IMR-90 (cell line): ENCODE results near the gene SVIL. TPM values are rescaled to one million over a fixed set of nuclear protein-coding genes. Genes with fewer than 3 reads are reported as not detected.

Experiments
- ATAC-seq: fragments of 200-7000 bp; cut with Tn5 transposase; 2 replicates; pipeline ENCODE4 v1.9.1; 2020; ENCODE audit warnings: low read depth, mild to moderate bottlenecking, moderate library complexity
- BruUV-seq: library from RNA; stranded (reverse); fragments of 400-500 nt; replicated peaks from 2 replicates; lab custom pipeline; 2021; lab: Mats Ljungman, UMichigan
- CTCF ChIA-PET: fragments of 300-600 bp; formaldehyde crosslinking; extraction: SDS; loops from one replicate; lab custom pipeline; 2021; ENCODE audit warnings: antibody characterized with exemption; lab: Yijun Ruan, JAX
- POLR2A ChIA-PET: fragments of 300-600 bp; sonication (Branson Sonifier 250); formaldehyde crosslinking; loops from one replicate; lab custom pipeline; 2022; ENCODE audit warnings: antibody characterized with exemption; ENCODE audit not compliant: unreplicated experiment; lab: Charles Lee
- DNase-seq: peaks from one replicate; pipeline ENCODE4 v3.0.0; 2013
- H2AFZ ChIP-seq: replicated peaks from 2 replicates; pipeline ENCODE3; 2013; ENCODE audit warnings: low read length, mild to moderate bottlenecking; ENCODE audit not compliant: poor library complexity
- H2AK5ac ChIP-seq: 2 replicates; pipeline ENCODE4 v1.6.1; 2013; ENCODE audit warnings: low read depth, low read length, inconsistent platforms
- H2AK9ac ChIP-seq: replicated peaks from 2 replicates; pipeline ENCODE3; 2013; ENCODE audit warnings: mild to moderate bottlenecking, low read depth, low read length, moderate library complexity; ENCODE audit not compliant: poor library complexity
- H2BK120ac ChIP-seq: 2 replicates; pipeline ENCODE4 v1.6.1; 2013; ENCODE audit warnings: low read depth, low read length, inconsistent platforms
- H2BK15ac ChIP-seq: 3 replicates; pipeline ENCODE4 v1.6.1; 2013; ENCODE audit warnings: low read depth, low read length, inconsistent platforms
- H2BK20ac ChIP-seq: 2 replicates; pipeline ENCODE4 v1.6.1; 2013; ENCODE audit warnings: low read depth, mild to moderate bottlenecking, inconsistent platforms, low read length, moderate library complexity
- H2BK5ac ChIP-seq: 2 replicates; pipeline ENCODE4 v1.6.1; 2013; ENCODE audit warnings: mild to moderate bottlenecking, low read depth, low read length, inconsistent platforms; ENCODE audit not compliant: poor library complexity, severe bottlenecking
- H3K14ac ChIP-seq: replicated peaks from 2 replicates; pipeline ENCODE4 v1.6.1; 2013; ENCODE audit warnings: low read depth, low read length, inconsistent platforms
- H3K18ac ChIP-seq: 2 replicates; pipeline ENCODE4 v1.6.1; 2013; ENCODE audit warnings: low read depth, low read length, control low read depth
- H3K23ac ChIP-seq: 2 replicates; pipeline ENCODE4 v1.6.1; 2013; ENCODE audit warnings: low read depth, low read length, inconsistent platforms
- H3K27ac ChIP-seq: 2 replicates; pipeline ENCODE4 v1.5.1; 2013; ENCODE audit warnings: mild to moderate bottlenecking, control low read depth, low read length; ENCODE audit not compliant: insufficient read depth
- H3K27me3 ChIP-seq: 2 replicates; pipeline ENCODE4 v1.6.1; 2013; ENCODE audit warnings: low read length; ENCODE audit not compliant: control insufficient read depth, insufficient read depth
- H3K36me3 ChIP-seq: 2 replicates; pipeline ENCODE4 v1.6.1; 2013; ENCODE audit warnings: low read length, mixed read lengths; ENCODE audit not compliant: control insufficient read depth, insufficient read depth
- H3K4ac ChIP-seq: 2 replicates; pipeline ENCODE4 v1.6.1; 2013; ENCODE audit warnings: low read depth, low read length, inconsistent platforms
- H3K4me1 ChIP-seq: 2 replicates; pipeline ENCODE4 v1.6.1; 2013; ENCODE audit warnings: low read length, mixed read lengths; ENCODE audit not compliant: control insufficient read depth, insufficient read depth
- H3K4me2 ChIP-seq: 2 replicates; pipeline ENCODE4 v1.6.1; 2013; ENCODE audit warnings: low read depth, mild to moderate bottlenecking, control low read depth, low read length, moderate library complexity
- H3K4me3 ChIP-seq: 2 replicates; pipeline ENCODE4 v1.5.1; 2013; ENCODE audit warnings: low read depth, mild to moderate bottlenecking, control low read depth, low read length, moderate library complexity; ENCODE audit not compliant: insufficient read depth
- H3K56ac ChIP-seq: 2 replicates; pipeline ENCODE4 v1.6.1; 2013; ENCODE audit warnings: low read length, inconsistent platforms; ENCODE audit not compliant: insufficient read depth; ENCODE audit errors: extremely low read depth
- H3K79me1 ChIP-seq, 2 experiments: 2 replicates each; pipeline ENCODE4 v1.6.1; 2013; ENCODE audit warnings: low read length in 2 of 2, inconsistent platforms in 1 of 2, low read depth in 1 of 2
- H3K9ac ChIP-seq: 2 replicates; pipeline ENCODE4 v1.6.1; 2013; ENCODE audit warnings: low read depth, low read length, control low read depth
- H3K9me1 ChIP-seq: 2 replicates; pipeline ENCODE4 v1.6.1; 2013; ENCODE audit warnings: low read length, inconsistent platforms; ENCODE audit not compliant: insufficient read depth
- H3K9me3 ChIP-seq: 2 replicates; pipeline ENCODE4 v1.6.1; 2013; ENCODE audit warnings: low read length; ENCODE audit not compliant: control insufficient read depth, insufficient read depth
- H4K20me1 ChIP-seq: 2 replicates; pipeline ENCODE4 v1.6.1; 2013; ENCODE audit warnings: low read length, inconsistent platforms; ENCODE audit not compliant: insufficient read depth
- H4K5ac ChIP-seq: 2 replicates; pipeline ENCODE4 v1.6.1; 2013; ENCODE audit warnings: mild to moderate bottlenecking, low read depth, low read length, control low read depth
- H4K8ac ChIP-seq, 2 experiments: 2 replicates each; pipeline ENCODE4 v1.6.1; 2013; ENCODE audit warnings: low read depth in 2 of 2, low read length in 2 of 2, control low read depth in 1 of 2, inconsistent platforms in 1 of 2
- H4K91ac ChIP-seq: 2 replicates; pipeline ENCODE4 v1.6.1; 2013; ENCODE audit warnings: low read depth, low read length, inconsistent platforms; ENCODE audit not compliant: insufficient read depth
- BHLHE40 ChIP-seq: fragments of 150-350 bp; IDR thresholded peaks from 2 replicates; pipeline ENCODE4 v1.6.1; 2016; ENCODE audit warnings: mild to moderate bottlenecking, low read depth, low read length
- CEBPB ChIP-seq: IDR thresholded peaks from 2 replicates; pipeline ENCODE4 v1.6.1; 2012; ENCODE audit warnings: low read depth, low read length, improper control_type of control experiment
- CHD1 ChIP-seq: IDR thresholded peaks from 2 replicates; pipeline ENCODE4 v1.6.1; 2012; ENCODE audit warnings: low read depth, low read length, improper control_type of control experiment
- FOS ChIP-seq: fragments of 150-350 bp; IDR thresholded peaks from 2 replicates; pipeline ENCODE4 v1.6.1; 2016; ENCODE audit warnings: low read depth, low read length
- NFE2L2 ChIP-seq: fragments of 150-350 bp; IDR thresholded peaks from 2 replicates; pipeline ENCODE4 v1.6.1; 2016; ENCODE audit warnings: low read depth, mild to moderate bottlenecking, low read length
- POLR2A ChIP-seq: IDR thresholded peaks from 2 replicates; pipeline ENCODE4 v1.6.1; 2012; ENCODE audit warnings: mild to moderate bottlenecking, low read depth, low read length
- SMC3 ChIP-seq: fragments of 150-350 bp; IDR thresholded peaks from 2 replicates; pipeline ENCODE4 v1.6.1; 2016; ENCODE audit warnings: low read depth, mild to moderate bottlenecking, antibody characterized with exemption, low read length, moderate library complexity
- WGBS, 2 experiments: methylation state at CpG; one replicate each; pipeline versions ENCODE4 v1.1.5 to v1.1.7; 2013; ENCODE audit warnings: missing lambda C conversion rate in 2 of 2; ENCODE audit not compliant: insufficient read length in 1 of 2; ENCODE audit errors: extremely low coverage in 2 of 2; 5-methylcytosine and 5-hydroxymethylcytosine counted together
- dilution Hi-C: fragments of 300-500 bp; cut with HindIII; formaldehyde crosslinking; loops from one replicate; pipeline ENCODE4 v1.14.3; 2018; ENCODE audit warnings: low sequenced_read_pairs; ENCODE audit not compliant: unreplicated experiment
- in situ Hi-C: fragments of 300-500 bp; cut with MboI; formaldehyde crosslinking; loops from 3 replicates; pipeline ENCODE4 v1.14.3; 2019; ENCODE audit warnings: low sequenced_read_pairs, inconsistent platforms, mixed read lengths
- intact Hi-C: fragments of 100-400 bp; cut with micrococcal nuclease; formaldehyde crosslinking; loops from 2 replicates; pipeline ENCODE4 v1.10.0; 2022
- polyA plus RNA-seq, 3 experiments: library from polyadenylated mRNA; depleted of rRNA; stranded (reverse); fragments of >200 nt; gene quantifications; 2 replicates each; pipeline ENCODE4 v1.2.3, GENCODE V29; 2012; ENCODE audit warnings: low replicate concordance in 1 of 3
- total RNA-seq: library from RNA; depleted of rRNA; stranded (reverse); fragments of >200 nt; gene quantifications from 2 replicates; pipeline ENCODE4 v1.2.3, GENCODE V29; 2012
- TF ChIP-seq, protein P1 (sequence below): conservative IDR thresholded peaks from 2 replicates; pipeline ENCODE4 v1.5.1; 2012; ENCODE audit warnings: mild to moderate bottlenecking, low read depth, low read length, improper control_type of control experiment

Gene SVIL
- total and polyA plus RNA-seq, 2 of the 4 experiments (the other 2 are of a cell fraction), result 11.5 to 11.6 TPM

DNA sequence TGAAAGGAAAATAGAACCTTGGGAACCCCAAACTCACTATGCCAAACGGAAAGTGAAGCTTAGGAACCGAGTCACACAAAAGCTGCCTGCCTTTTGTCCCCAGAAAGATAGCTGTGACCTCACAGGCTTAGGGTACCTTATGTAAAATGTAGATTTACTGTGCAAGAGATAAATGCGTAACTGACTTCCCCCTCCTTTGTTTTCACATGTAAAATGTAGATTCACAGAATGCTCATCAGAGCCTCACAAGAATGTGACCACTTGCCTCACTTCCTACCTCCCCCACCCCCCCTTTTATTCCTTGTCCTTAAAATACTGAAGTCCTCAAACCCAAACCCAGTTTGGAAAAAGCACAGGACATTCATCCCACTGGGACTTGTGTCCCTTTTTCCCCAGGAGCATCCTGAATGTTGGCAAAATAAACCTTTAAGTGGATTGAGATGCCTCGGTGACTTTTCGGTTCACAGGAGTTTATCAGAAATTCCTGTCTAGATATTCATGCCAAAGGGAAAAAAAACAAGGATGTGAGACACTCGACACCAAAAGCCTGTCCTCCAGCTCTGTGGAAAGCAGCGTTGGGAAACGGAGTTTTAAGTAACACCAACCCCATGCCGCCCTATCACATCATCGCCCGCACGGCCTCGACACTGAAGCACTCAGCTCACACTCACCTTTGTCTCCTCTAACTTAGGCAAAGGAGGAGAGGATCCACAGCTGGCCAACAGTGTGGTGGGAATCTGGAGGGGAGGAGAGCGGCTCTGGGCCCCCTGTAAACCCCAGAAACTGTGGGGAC lies 45.9 kb downstream of the SVIL start:
- H4K8ac ChIP-seq, result peak overlapping the region; percentile 50 to 66
- intact Hi-C loops (no loop called here), dilution Hi-C loops (no loop called here), in situ Hi-C loops (no loop called here)
- H3K23ac ChIP-seq, result peak overlapping the region; percentile 72; the same call in 1 of the 2 replicates
- H3K4me3 ChIP-seq, result no peak overlapping the region
- peak overlapping the region; percentile 80 for H3K4ac ChIP-seq
- H3K56ac ChIP-seq, result no peak overlapping the region
- peak overlapping the region; percentile 26; the same call in 1 of the 2 replicates for H4K5ac ChIP-seq
- H2AK5ac ChIP-seq, result 0 out of 2 replicates have a peak overlapping the region, but pooled peaks have one; percentile 3
- peak overlapping the region; percentile 47 for H2AK9ac ChIP-seq
- TF ChIP-seq CEBPB (peak; percentile 20; the same call in 1 of the 2 replicates), SMC3 (no peak), CHD1 (no peak), FOS (no peak), BHLHE40 (no peak), NFE2L2 (no peak), POLR2A (no peak)
- TF ChIP-seq, protein P1, sequence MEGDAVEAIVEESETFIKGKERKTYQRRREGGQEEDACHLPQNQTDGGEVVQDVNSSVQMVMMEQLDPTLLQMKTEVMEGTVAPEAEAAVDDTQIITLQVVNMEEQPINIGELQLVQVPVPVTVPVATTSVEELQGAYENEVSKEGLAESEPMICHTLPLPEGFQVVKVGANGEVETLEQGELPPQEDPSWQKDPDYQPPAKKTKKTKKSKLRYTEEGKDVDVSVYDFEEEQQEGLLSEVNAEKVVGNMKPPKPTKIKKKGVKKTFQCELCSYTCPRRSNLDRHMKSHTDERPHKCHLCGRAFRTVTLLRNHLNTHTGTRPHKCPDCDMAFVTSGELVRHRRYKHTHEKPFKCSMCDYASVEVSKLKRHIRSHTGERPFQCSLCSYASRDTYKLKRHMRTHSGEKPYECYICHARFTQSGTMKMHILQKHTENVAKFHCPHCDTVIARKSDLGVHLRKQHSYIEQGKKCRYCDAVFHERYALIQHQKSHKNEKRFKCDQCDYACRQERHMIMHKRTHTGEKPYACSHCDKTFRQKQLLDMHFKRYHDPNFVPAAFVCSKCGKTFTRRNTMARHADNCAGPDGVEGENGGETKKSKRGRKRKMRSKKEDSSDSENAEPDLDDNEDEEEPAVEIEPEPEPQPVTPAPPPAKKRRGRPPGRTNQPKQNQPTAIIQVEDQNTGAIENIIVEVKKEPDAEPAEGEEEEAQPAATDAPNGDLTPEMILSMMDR, result no peak
- peak overlapping the region; percentile 69 for H2BK120ac ChIP-seq
- peak overlapping the region; percentile 42; the same call in 1 of the 2 replicates for H3K14ac ChIP-seq
- no TSS peak for BruUV-seq
- H3K18ac ChIP-seq, result peak overlapping the region; percentile 64
- 0% methylated on average over 2 of the region's 14 CpGs; no CpG with 5 or more reads in 1 of the 2 experiments for WGBS, 2 experiments
- H3K4me2 ChIP-seq, result peak overlapping the region; percentile 61
- peaks cover 18 to 78% of the 10 kb centered on the region in 2 experiments for H3K79me1 ChIP-seq
- H2BK15ac ChIP-seq, result peak overlapping the region; percentile 49; the same call in 2 of the 3 replicates
- peaks cover 13% of the 10 kb centered on the region; the same call in 1 of the 2 replicates for H4K20me1 ChIP-seq
- no peaks in the 10 kb centered on the region for H3K9me3 ChIP-seq
- H2AFZ ChIP-seq, result no peak overlapping the region
- H3K36me3 ChIP-seq, result peaks cover 2% of the 10 kb centered on the region; the same call in 1 of the 2 replicates
- ChIA-PET CTCF (no interaction called here), POLR2A (no interaction called here)
- H4K91ac ChIP-seq, result peak overlapping the region; percentile 13; the same call in 1 of the 2 replicates
- H3K27ac ChIP-seq, result peak overlapping the region; percentile 48
- DNase-seq (peak; percentile 55), ATAC-seq (peak; percentile 63)
- H3K9me1 ChIP-seq, result peaks cover 15% of the 10 kb centered on the region
- H2BK20ac ChIP-seq, result peak overlapping the region; percentile 83
- no peak overlapping the region; the same call in 1 of the 2 replicates for H3K9ac ChIP-seq
- H2BK5ac ChIP-seq, result peak overlapping the region; percentile 21
- H3K4me1 ChIP-seq, result peaks cover 24% of the 10 kb centered on the region
- no peaks in the 10 kb centered on the region for H3K27me3 ChIP-seq
